H1 (cell line): ENCODE data around the gene RIMBP2. TPM values are rescaled to one million over a fixed set of nuclear protein-coding genes. Genes with fewer than 3 reads are reported as not detected.

Source experiments
- CTCF ChIA-PET: fragments of 300-600 bp; sonication (Branson Sonifier 250); formaldehyde crosslinking; loops from one replicate; lab custom pipeline; 2021; ENCODE audit not compliant: partially characterized antibody; lab: Charles Lee
- POLR2A ChIA-PET: fragments of 300-600 bp; sonication (Branson Sonifier 250); formaldehyde crosslinking; loops from one replicate; lab custom pipeline; 2021; ENCODE audit warnings: inconsistent platforms; ENCODE audit not compliant: partially characterized antibody; lab: Charles Lee
- DNase-seq, 2 experiments: peaks; one replicate each; pipeline versions ENCODE4 v3.0.0 to v3.0.0-alpha.2; 2010 to 2022; ENCODE audit warnings: low spot score in 2 of 2, low read depth in 1 of 2, mixed read lengths in 1 of 2
- FAIRE-seq: peaks from 2 replicates; lab custom pipeline; 2011; peaks lifted over from hg19 to GRCh38; lab: Jason Lieb, UNC
- H2AFZ ChIP-seq: 2 replicates; pipeline ENCODE4 v1.8.1; 2012; ENCODE audit warnings: low read length, inconsistent platforms
- H2AK5ac ChIP-seq: 2 replicates; pipeline ENCODE4 v1.6.1; 2013; ENCODE audit warnings: low read depth, low read length
- H2BK120ac ChIP-seq: replicated peaks from 2 replicates; pipeline ENCODE3; 2013; ENCODE audit warnings: low read depth, low read length, inconsistent platforms
- H2BK12ac ChIP-seq: 2 replicates; pipeline ENCODE4 v1.6.1; 2013; ENCODE audit warnings: low read depth, low read length
- H2BK15ac ChIP-seq: 2 replicates; pipeline ENCODE4 v1.6.1; 2013; ENCODE audit warnings: low read length
- H2BK20ac ChIP-seq: 2 replicates; pipeline ENCODE4 v1.6.1; 2013; ENCODE audit warnings: low read length
- H2BK5ac ChIP-seq: 2 replicates; pipeline ENCODE4 v1.6.1; 2013; ENCODE audit warnings: low read depth, low read length
- H3K14ac ChIP-seq: 2 replicates; pipeline ENCODE4 v1.6.1; 2013; ENCODE audit warnings: inconsistent platforms; ENCODE audit not compliant: insufficient read length
- H3K18ac ChIP-seq: 2 replicates; pipeline ENCODE4 v1.6.1; 2013; ENCODE audit warnings: low read length; ENCODE audit errors: extremely low read depth
- H3K23ac ChIP-seq: 2 replicates; pipeline ENCODE4 v1.6.1; 2013; ENCODE audit warnings: inconsistent platforms; ENCODE audit not compliant: insufficient read length
- H3K23me2 ChIP-seq: 2 replicates; pipeline ENCODE4 v1.6.1; 2013; ENCODE audit warnings: low read depth, low read length
- H3K27ac ChIP-seq: 2 replicates; pipeline ENCODE4 v1.6.1; 2011; ENCODE audit warnings: low read depth, low read length, inconsistent platforms
- H3K27me3 ChIP-seq, 4 experiments: replicated peaks in 1 of 4; 1 replicate in 1 of 4; 2 replicates in 3 of 4; pipeline versions ENCODE4 v1.6.1 to v1.8.1; 2011 to 2013; ENCODE audit warnings: low read length in 3 of 4, mild to moderate bottlenecking in 3 of 4, inconsistent platforms in 2 of 4, mixed read lengths in 2 of 4, moderate library complexity in 1 of 4; ENCODE audit not compliant: control insufficient read depth in 3 of 4, insufficient read depth in 3 of 4; ENCODE audit errors: extremely low read depth in 1 of 4
- H3K36me3 ChIP-seq, 4 experiments: 2 replicates each; pipeline versions ENCODE4 v1.6.1 to v1.8.1; 2011 to 2013; ENCODE audit warnings: mild to moderate bottlenecking in 4 of 4, low read length in 3 of 4, moderate library complexity in 2 of 4, control low read depth in 1 of 4, inconsistent platforms in 1 of 4; ENCODE audit not compliant: insufficient read depth in 4 of 4, control insufficient read depth in 2 of 4
- H3K4ac ChIP-seq: replicated peaks from 2 replicates; pipeline ENCODE3; 2013; ENCODE audit warnings: low read length, low read depth, mixed read lengths, inconsistent platforms; ENCODE audit not compliant: insufficient read length
- H3K4me1 ChIP-seq, 4 experiments: replicated peaks in 1 of 4; 1 replicate in 1 of 4; 2 replicates in 3 of 4; pipeline versions ENCODE4 v1.6.1 to v1.8.1; 2011 to 2013; ENCODE audit warnings: low read length in 3 of 4, inconsistent platforms in 2 of 4, mixed read lengths in 1 of 4; ENCODE audit not compliant: insufficient read depth in 4 of 4, control insufficient read depth in 3 of 4
- H3K4me2 ChIP-seq, 2 experiments: 2 replicates each; pipeline versions ENCODE4 v1.6.1 to v1.8.1; 2011 to 2013; ENCODE audit warnings: low read depth in 2 of 2, low read length in 2 of 2, control low read depth in 1 of 2, inconsistent platforms in 1 of 2, mild to moderate bottlenecking in 1 of 2; ENCODE audit not compliant: insufficient read depth in 1 of 2
- H3K4me3 ChIP-seq, 4 experiments: fragments of 200-600, 300-600 bp in 1 of 4; sonication (generic), shearing (Covaris generic), sonication (Bioruptor Twin) in 1 of 4; 2 replicates each; pipeline versions ENCODE4 v1.5.1 to v1.8.1; 2011 to 2016; ENCODE audit warnings: low read length in 4 of 4, low read depth in 3 of 4, control low read depth in 2 of 4, inconsistent platforms in 2 of 4, mild to moderate bottlenecking in 2 of 4, mixed read lengths in 1 of 4, moderate library complexity in 1 of 4; ENCODE audit not compliant: insufficient read depth in 2 of 4; ENCODE audit errors: extremely low read depth in 1 of 4
- H3K56ac ChIP-seq: replicated peaks from 2 replicates; pipeline ENCODE3; 2013; ENCODE audit warnings: low read depth, mild to moderate bottlenecking, mixed read lengths, low read length, inconsistent platforms; ENCODE audit not compliant: insufficient read length
- H3K79me1 ChIP-seq: 2 replicates; pipeline ENCODE4 v1.6.1; 2013; ENCODE audit warnings: low read depth, low read length, control low read depth
- H3K79me2 ChIP-seq, 2 experiments: 2 replicates each; pipeline versions ENCODE4 v1.6.1 to v1.8.1; 2012 to 2013; ENCODE audit warnings: low read length in 2 of 2, mild to moderate bottlenecking in 2 of 2, inconsistent platforms in 1 of 2; ENCODE audit not compliant: insufficient read depth in 2 of 2, control insufficient read depth in 1 of 2
- H3K9ac ChIP-seq, 4 experiments: replicated peaks in 1 of 4; 1 replicate in 1 of 4; 2 replicates in 3 of 4; pipeline versions ENCODE4 v1.6.1 to v1.8.1; 2011 to 2013; ENCODE audit warnings: low read depth in 3 of 4, low read length in 3 of 4, control low read depth in 2 of 4, mild to moderate bottlenecking in 2 of 4, moderate library complexity in 2 of 4, inconsistent platforms in 1 of 4; ENCODE audit errors: extremely low read depth in 1 of 4
- H3K9me3 ChIP-seq, 2 experiments: 2 replicates each; pipeline versions ENCODE4 v1.6.1 to v1.8.1; 2012 to 2013; ENCODE audit warnings: mild to moderate bottlenecking in 2 of 2, moderate library complexity in 2 of 2, control low read depth in 1 of 2, inconsistent platforms in 1 of 2, low read depth in 1 of 2, low read length in 1 of 2, mixed read lengths in 1 of 2; ENCODE audit not compliant: insufficient read depth in 2 of 2
- H4K20me1 ChIP-seq, 2 experiments: replicated peaks in 1 of 2; 2 replicates each; pipeline versions ENCODE3 to v1.8.1; 2011 to 2013; ENCODE audit warnings: inconsistent platforms in 2 of 2, low read length in 2 of 2, mild to moderate bottlenecking in 1 of 2; ENCODE audit not compliant: insufficient read depth in 2 of 2, control insufficient read depth in 1 of 2
- H4K5ac ChIP-seq: 2 replicates; pipeline ENCODE4 v1.6.1; 2013; ENCODE audit warnings: low read length, low read depth, mixed read lengths, inconsistent platforms; ENCODE audit not compliant: insufficient read length
- H4K8ac ChIP-seq: 2 replicates; pipeline ENCODE4 v1.8.0; 2013; ENCODE audit warnings: mild to moderate bottlenecking, moderate library complexity, low read length, inconsistent platforms; ENCODE audit not compliant: insufficient read depth; ENCODE audit errors: extremely low read depth
- H4K91ac ChIP-seq: replicated peaks from 2 replicates; pipeline ENCODE3; 2013; ENCODE audit warnings: low read length, mixed read lengths, inconsistent platforms; ENCODE audit not compliant: insufficient read length
- CBX8 ChIP-seq: fragments of 300-800, 300-1000 bp; sonication (generic); IDR thresholded peaks from 2 replicates; pipeline ENCODE4 v1.7.1; 2016; ENCODE audit warnings: low read depth, low read length, borderline replicate concordance
- KDM4A ChIP-seq: IDR thresholded peaks from one replicate; pipeline ENCODE4 v1.7.1; 2012; ENCODE audit warnings: low read depth, mild to moderate bottlenecking, moderate library complexity, low read length, inconsistent platforms; ENCODE audit not compliant: severe bottlenecking
- NANOG ChIP-seq: IDR thresholded peaks from 2 replicates; pipeline ENCODE4 v1.6.1; 2011; ENCODE audit warnings: low read length, low read depth, mild to moderate bottlenecking, inconsistent platforms; ENCODE audit not compliant: insufficient read depth, poor library complexity, severe bottlenecking
- POLR2A ChIP-seq, 2 experiments: IDR thresholded peaks; 1 replicate in 1 of 2; 2 replicates in 1 of 2; pipeline ENCODE4 v1.6.1; 2011; ENCODE audit warnings: low read depth in 2 of 2, low read length in 2 of 2, mild to moderate bottlenecking in 2 of 2; ENCODE audit errors: control extremely low read depth in 1 of 2
- RAD21 ChIP-seq, 2 experiments: IDR thresholded peaks in 1 of 2; conservative IDR thresholded peaks in 1 of 2; 2 replicates each; pipeline ENCODE4 v1.6.1; 2011; ENCODE audit warnings: low read depth in 2 of 2, low read length in 2 of 2, improper control_type of control experiment in 1 of 2, inconsistent platforms in 1 of 2, mild to moderate bottlenecking in 1 of 2, moderate library complexity in 1 of 2
- RBBP5 ChIP-seq: IDR thresholded peaks from 2 replicates; pipeline ENCODE4 v1.7.1; 2012; ENCODE audit warnings: low read depth, mild to moderate bottlenecking, inconsistent platforms, low read length, moderate library complexity, borderline replicate concordance
- SIN3A ChIP-seq, 2 experiments: IDR thresholded peaks in 1 of 2; conservative IDR thresholded peaks in 1 of 2; 2 replicates each; pipeline ENCODE4 v1.6.1; 2011 to 2012; ENCODE audit warnings: low read length in 2 of 2, improper control_type of control experiment in 1 of 2, low read depth in 1 of 2, mild to moderate bottlenecking in 1 of 2
- SP1 ChIP-seq: IDR thresholded peaks from 2 replicates; pipeline ENCODE4 v1.6.1; 2011; ENCODE audit warnings: low read depth, low read length
- SUZ12 ChIP-seq: fragments of 200-600 bp; sonication (generic); IDR thresholded peaks from 2 replicates; pipeline ENCODE4 v1.6.1; 2012; ENCODE audit warnings: mild to moderate bottlenecking, inconsistent platforms, low read length, moderate library complexity, mixed read lengths
- TAF1 ChIP-seq: IDR thresholded peaks from 2 replicates; pipeline ENCODE4 v1.6.1; 2011; ENCODE audit warnings: mild to moderate bottlenecking, low read depth, low read length
- TAF7 ChIP-seq: optimal IDR thresholded peaks from 2 replicates; pipeline ENCODE3; 2011; ENCODE audit warnings: low read depth, mild to moderate bottlenecking, inconsistent platforms, low read length, moderate library complexity, borderline replicate concordance
- WGBS, 2 experiments: shearing (Covaris generic) in 1 of 2; methylation state at CpG; one replicate each; pipeline versions ENCODE4 v1.1.6 to v1.1.7; 2013 to 2015; ENCODE audit warnings: low lambda C conversion rate in 2 of 2, mixed read lengths in 2 of 2, inconsistent platforms in 1 of 2, low coverage in 1 of 2, missing lambda C conversion rate in 1 of 2; ENCODE audit not compliant: insufficient replicate concordance in 2 of 2, insufficient coverage in 1 of 2, insufficient read length in 1 of 2; ENCODE audit errors: extremely low coverage in 1 of 2, missing lambda C conversion rate in 1 of 2; 5-methylcytosine and 5-hydroxymethylcytosine counted together
- polyA plus RNA-seq, 7 experiments: library from polyadenylated mRNA; depleted of rRNA in 3 of 7; stranded (reverse) in 5 of 7; unstranded in 2 of 7; fragments of >200 nt in 5 of 7; fragments of 200-250 nt in 2 of 7; gene quantifications; 1 replicate in 5 of 7; 2 replicates in 1 of 7; 4 replicates in 1 of 7; pipeline versions ENCODE4 v1.2.1 to v1.2.3, GENCODE V29; 2011 to 2013; ENCODE audit warnings: missing spikeins in 2 of 7, mixed read lengths in 2 of 7
- total RNA-seq: library from RNA; stranded (reverse); fragmentation: NEBNext Ultra II Directional; extraction: Animal tissue kit (Norgen Biotek cat#: 25700); gene quantifications from 2 replicates; pipeline ENCODE4 v1.2.1, GENCODE V29; 2021
- TF ChIP-seq, protein P1 (sequence below): IDR thresholded peaks from 2 replicates; pipeline ENCODE4 v1.6.1; 2012; ENCODE audit warnings: low read length, inconsistent platforms

Gene RIMBP2
- total and polyA plus RNA-seq, 2 of the 8 experiments (the other 6 are each of a cell fraction or from before 2014, with no cell fraction given) = 0.18 to 0.65 TPM

DNA sequence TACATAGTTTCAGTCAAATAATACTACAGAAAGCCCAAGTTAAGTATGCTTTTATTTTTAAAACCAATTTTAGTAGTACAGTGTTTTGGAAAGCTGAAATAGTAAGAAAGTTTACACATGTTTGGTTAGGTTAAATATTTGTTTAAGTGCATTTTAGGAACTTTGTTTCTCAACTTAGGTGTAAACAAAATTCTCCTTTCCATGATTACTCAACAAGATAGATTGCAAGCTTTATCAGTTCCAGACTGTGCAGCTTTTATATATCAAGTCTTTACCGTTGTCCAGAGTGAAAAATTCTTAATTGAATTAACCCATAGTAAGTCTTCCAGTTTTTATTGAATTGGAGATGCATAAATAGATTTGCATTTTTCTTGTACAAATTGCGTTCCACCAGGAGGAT lies 333.3 kb downstream of the RIMBP2 start:
- no peak overlapping the region for H3K4me2 ChIP-seq
- no peak overlapping the region for H2AK5ac ChIP-seq
- DNase-seq = no peak
- POLR2A ChIA-PET = no interaction called here
- TF ChIP-seq SUZ12 (no peak), NANOG (no peak), POLR2A (IDR thresholded peaks at IDR 0.05; ENCODE audit: control extremely low read depth in 1 of 2, low read depth in 2 of 2, low read length in 2 of 2) (no peak), KDM4A (no peak), CBX8 (no peak), RAD21 (IDR thresholded peaks at IDR 0.05 in 1 of 2, conservative IDR thresholded peaks at IDR 0.05 in 1 of 2; ENCODE audit: low read depth in 2 of 2, low read length in 2 of 2) (no peak), TAF1 (no peak), TAF7 (no peak), SIN3A (conservative IDR thresholded peaks at IDR 0.05 in 1 of 2, IDR thresholded peaks at IDR 0.05 in 1 of 2; ENCODE audit: low read depth in 1 of 2, low read length in 2 of 2) (no peak), SP1 (no peak), RBBP5 (no peak)
- TF ChIP-seq, protein P1, sequence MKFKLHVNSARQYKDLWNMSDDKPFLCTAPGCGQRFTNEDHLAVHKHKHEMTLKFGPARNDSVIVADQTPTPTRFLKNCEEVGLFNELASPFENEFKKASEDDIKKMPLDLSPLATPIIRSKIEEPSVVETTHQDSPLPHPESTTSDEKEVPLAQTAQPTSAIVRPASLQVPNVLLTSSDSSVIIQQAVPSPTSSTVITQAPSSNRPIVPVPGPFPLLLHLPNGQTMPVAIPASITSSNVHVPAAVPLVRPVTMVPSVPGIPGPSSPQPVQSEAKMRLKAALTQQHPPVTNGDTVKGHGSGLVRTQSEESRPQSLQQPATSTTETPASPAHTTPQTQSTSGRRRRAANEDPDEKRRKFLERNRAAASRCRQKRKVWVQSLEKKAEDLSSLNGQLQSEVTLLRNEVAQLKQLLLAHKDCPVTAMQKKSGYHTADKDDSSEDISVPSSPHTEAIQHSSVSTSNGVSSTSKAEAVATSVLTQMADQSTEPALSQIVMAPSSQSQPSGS = no peak
- peaks cover 0 to 3% (median 0%) of the 10 kb centered on the region in 4 experiments; a peak in 1 of 7 replicates for H3K4me1 ChIP-seq
- CTCF ChIA-PET = no interaction called here
- H3K23ac ChIP-seq = no peak overlapping the region
- no peaks in the 10 kb centered on the region for H3K36me3 ChIP-seq
- FAIRE-seq = no peak
- H3K14ac ChIP-seq = no peak overlapping the region
- no peaks in the 10 kb centered on the region for H4K20me1 ChIP-seq
- no peak overlapping the region for H2BK12ac ChIP-seq
- WGBS, 2 experiments = 96% methylated on average over 2 of the region's 2 CpGs; no CpG with 5 or more reads in 1 of the 2 experiments
- no peak overlapping the region for H3K56ac ChIP-seq
- no peak overlapping the region for H3K18ac ChIP-seq
- no peak overlapping the region for H2BK20ac ChIP-seq
- no peak overlapping the region for H3K4ac ChIP-seq
- no peak overlapping the region for H2BK120ac ChIP-seq
- H4K91ac ChIP-seq = no peak overlapping the region
- H3K9ac ChIP-seq = no peak overlapping the region
- no peaks in the 10 kb centered on the region for H3K23me2 ChIP-seq
- no peak overlapping the region for H2AFZ ChIP-seq
- H4K5ac ChIP-seq = no peak overlapping the region
- no peak overlapping the region for H3K27ac ChIP-seq
- H3K27me3 ChIP-seq = no peaks in the 10 kb centered on the region
- H2BK15ac ChIP-seq = no peak overlapping the region
- H2BK5ac ChIP-seq = no peak overlapping the region
- no peak overlapping the region for H4K8ac ChIP-seq
- H3K79me2 ChIP-seq = no peaks in the 10 kb centered on the region
- H3K79me1 ChIP-seq = no peaks in the 10 kb centered on the region
- H3K9me3 ChIP-seq = no peaks in the 10 kb centered on the region
- no peak overlapping the region for H3K4me3 ChIP-seq
